DMS153 treated with DMSO at 0.1 percent for 48 hours (cell line): ENCODE results near the gene FUT3.

Source experiments
- DNase-seq: peaks from one replicate; lab custom pipeline; 2025; ENCODE audit not compliant: unreplicated experiment; lab: John Stamatoyannopoulos, UW

FUT3 gene

DNA sequence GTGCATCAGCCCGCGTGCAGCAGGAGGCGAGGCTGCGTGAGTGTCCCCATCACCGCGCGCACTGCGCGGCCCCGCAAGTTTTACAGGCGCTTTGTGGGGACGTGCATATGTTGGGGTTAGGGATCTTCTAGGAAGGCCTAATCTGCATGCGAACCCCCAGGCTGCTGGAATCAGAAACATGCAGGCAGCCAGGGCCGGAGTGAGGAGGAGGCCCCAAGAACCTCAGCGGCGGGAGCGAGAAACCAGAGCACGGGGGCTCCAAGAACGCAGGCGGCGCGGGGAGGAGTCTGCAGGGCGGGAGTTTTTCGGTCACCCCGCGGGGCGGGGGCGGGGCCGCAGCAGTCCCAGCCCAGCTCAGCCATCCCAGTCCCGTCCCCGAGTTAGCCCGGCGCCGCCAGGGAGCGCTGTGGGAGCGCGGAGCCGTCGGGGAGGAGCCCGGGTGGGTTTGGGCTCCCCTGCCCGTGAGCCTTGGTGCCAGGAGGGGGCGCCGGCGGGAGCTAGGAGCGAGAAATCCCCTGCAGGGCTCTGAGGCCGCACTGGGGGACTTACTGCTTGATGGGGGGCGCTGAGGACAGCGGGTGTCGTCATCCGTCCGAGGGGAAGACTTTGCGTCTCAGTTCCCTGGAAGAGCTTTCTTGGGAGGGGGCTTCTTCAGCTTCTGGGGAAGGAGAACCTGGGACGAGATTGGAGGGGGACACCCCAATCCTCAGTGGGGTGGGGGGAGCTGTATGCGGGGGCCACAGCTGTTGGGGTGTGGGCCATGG is 47.3 kb downstream of the FUT3 start:
- DNase-seq, result peak; percentile 82

GRCh38 chr19:5803441-5803751 is 47.9 kb downstream of the FUT3 start:
- no peak for DNase-seq

- no peak for DNase-seq
Measured at GRCh38 chr19:5801796-5802619, 49.2 kb downstream of the FUT3 start.

DNA sequence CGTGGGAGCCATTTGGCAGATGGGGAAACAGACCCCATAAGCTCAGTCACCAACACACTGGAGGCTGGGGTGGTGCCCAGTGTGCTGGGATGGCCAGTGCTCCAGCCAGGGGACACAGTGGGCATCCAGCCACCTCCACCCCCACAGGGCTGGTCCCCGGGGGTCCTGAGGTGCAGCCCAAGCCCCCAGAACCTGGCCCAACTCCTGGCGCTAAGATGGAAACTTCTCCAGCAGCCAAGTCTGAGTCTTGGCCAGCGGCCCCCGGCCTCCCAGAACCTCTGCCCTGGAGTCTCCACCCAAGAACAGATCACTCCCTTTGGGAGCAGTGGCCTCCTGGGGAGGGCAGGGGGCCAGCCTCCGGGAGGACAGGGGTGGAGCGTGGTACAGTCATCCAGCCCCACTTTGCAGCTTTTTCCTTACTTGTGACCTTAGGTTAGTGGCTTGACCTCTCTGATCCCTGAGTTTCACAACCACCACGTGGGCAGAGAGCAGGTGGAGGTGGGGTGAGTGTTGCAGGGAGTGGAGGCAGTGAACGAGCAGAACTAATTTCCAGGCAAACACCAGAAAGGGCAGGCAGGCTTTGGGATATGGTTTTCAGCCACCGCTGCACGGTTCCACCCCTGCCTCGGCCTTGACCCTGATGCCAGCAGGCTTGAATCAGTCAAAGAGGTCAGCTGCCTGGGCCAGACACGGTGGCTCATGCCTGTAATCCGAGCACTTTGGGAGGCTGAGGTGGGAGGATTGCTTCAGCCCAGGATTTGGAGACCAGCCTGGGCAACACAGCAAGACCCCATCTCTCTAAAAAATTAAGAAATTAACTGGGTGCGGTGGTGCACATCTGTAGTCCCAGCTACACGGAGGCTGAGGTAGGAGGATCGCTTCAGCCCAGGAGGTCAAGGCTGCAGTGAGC is 50.6 kb downstream of the FUT3 start:
- DNase-seq, result no peak

DNA sequence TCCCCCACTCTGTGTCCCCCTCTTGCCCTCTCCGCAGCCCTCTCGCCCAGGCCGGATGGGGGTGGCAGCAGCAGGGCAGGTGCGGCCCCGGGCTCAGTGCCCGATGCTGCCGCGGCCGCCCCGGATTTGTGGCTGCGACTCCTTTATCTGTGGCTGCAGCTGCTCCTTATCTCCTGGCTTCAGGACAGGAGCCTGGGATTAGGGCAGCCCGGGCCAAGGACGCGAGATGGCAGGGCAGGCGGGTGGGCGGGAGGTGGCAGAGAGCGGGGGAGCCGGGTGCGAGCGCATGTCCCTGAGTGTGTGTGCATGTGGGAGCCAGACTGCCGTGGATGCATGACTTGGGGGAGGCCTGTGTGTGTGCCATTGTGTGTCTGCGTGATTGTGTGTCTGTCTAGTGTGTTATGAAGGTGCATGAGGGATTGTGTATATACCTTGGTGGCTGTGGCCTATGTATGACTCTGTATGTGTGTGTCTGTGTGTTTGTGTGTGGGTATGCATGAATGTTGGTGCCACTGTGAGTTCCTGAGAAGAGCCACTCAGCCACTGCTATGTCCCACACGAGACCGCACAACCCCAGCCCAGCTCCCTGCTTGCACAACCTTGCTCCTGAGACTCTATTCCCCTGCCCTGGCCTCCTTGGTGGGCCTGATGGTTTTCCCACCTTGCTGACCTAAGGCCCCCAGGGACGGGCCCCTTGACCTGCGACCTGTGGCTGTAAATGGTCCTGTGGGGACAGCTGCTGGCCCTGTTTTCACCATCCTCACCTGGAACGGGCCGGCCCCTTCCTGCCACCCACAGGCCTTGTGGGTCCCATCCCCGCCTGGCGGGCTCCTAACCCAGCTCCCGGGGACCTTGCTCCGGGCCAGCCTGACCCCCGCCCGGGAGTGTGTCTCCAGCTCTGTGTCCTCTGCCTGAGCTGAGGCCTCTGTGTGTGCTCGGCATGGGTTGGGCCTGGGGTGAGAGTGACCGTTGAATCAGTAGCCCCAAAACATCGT is 51.7 kb downstream of the FUT3 start:
- no peak for DNase-seq

DNA sequence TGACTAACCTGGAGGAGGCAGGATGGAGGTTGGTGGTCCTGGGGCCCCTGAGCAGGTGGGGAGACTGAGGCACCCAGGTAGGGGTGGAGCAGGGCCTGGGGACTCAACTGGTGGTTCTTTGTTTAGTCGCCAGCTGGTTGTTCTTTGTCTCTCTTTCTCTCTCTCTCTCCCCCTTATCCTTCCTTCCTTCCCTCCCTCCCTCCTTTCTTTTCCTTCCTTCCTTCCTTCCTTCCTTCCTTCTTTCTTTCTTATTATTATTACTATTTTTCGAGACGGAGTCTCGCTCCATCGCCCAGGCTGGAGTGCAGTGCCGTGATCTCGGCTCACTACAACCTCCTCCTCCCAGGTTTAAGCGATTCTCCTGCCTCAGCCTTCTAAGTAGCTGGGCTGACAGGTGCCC is 53.0 kb downstream of the FUT3 start:
- DNase-seq, result no peak

GRCh38 chr19:5795382-5795919 is 55.8 kb downstream of the FUT3 start:
- DNase-seq, result no peak

- DNase-seq, result no peak
Measured at GRCh38 chr19:5793188-5793587, 58.1 kb downstream of the FUT3 start.
